Endothelial cell of umbilical vein (primary cell): ENCODE measurements around the gene LRFN2. TPM values are rescaled to one million over a fixed set of nuclear protein-coding genes. Genes with fewer than 3 reads are reported as not detected.

Source experiments
- BruUV-seq: library from RNA; stranded (reverse); fragments of 400-500 nt; replicated peaks from 2 replicates; lab custom pipeline; 2021; lab: Mats Ljungman, UMichigan
- CTCF ChIA-PET: fragments of 300-600, 350-600 bp; sonication (Branson Sonifier 250); formaldehyde crosslinking; loops from one replicate; lab custom pipeline; 2021; ENCODE audit warnings: antibody characterized with exemption, inconsistent platforms; lab: Charles Lee
- POLR2A ChIA-PET: fragments of 300-600, 350-600 bp; sonication (Branson Sonifier 250); formaldehyde crosslinking; loops from one replicate; lab custom pipeline; 2021; ENCODE audit warnings: antibody characterized with exemption, inconsistent platforms; lab: Charles Lee
- DNase-seq: peaks from one replicate; pipeline ENCODE4 v3.0.0-alpha.2; 2011; ENCODE audit warnings: low read depth, low spot score
- FAIRE-seq: peaks from 2 replicates; lab custom pipeline; 2011; peaks lifted over from hg19 to GRCh38; lab: Jason Lieb, UNC
- H2AFZ ChIP-seq: 2 replicates; pipeline ENCODE4 v1.6.0; 2012; ENCODE audit warnings: low read depth, low read length, control low read depth, inconsistent platforms
- H3K27ac ChIP-seq: 2 replicates; pipeline ENCODE4 v1.5.1; 2011; ENCODE audit warnings: low read depth, mild to moderate bottlenecking, control low read depth, low read length, moderate library complexity; ENCODE audit not compliant: insufficient read depth
- H3K27me3 ChIP-seq, 2 experiments: 2 replicates each; pipeline versions ENCODE4 v1.6.0 to v1.6.1; 2011; ENCODE audit warnings: low read length in 2 of 2, mixed read lengths in 1 of 2; ENCODE audit not compliant: control insufficient read depth in 2 of 2, insufficient read depth in 2 of 2
- H3K36me3 ChIP-seq, 2 experiments: 2 replicates in 1 of 2; 3 replicates in 1 of 2; pipeline ENCODE4 v1.5.1; 2011; ENCODE audit warnings: low read length in 2 of 2, mild to moderate bottlenecking in 1 of 2, moderate library complexity in 1 of 2; ENCODE audit not compliant: control insufficient read depth in 2 of 2, insufficient read depth in 2 of 2; ENCODE audit errors: extremely low read depth in 1 of 2
- H3K4me1 ChIP-seq: 3 replicates; pipeline ENCODE4 v1.5.1; 2011; ENCODE audit warnings: mild to moderate bottlenecking, low read length; ENCODE audit not compliant: control insufficient read depth, insufficient read depth; ENCODE audit errors: extremely low read depth
- H3K4me2 ChIP-seq: 2 replicates; pipeline ENCODE4 v1.6.1; 2011; ENCODE audit warnings: low read length, control low read depth, mixed read lengths; ENCODE audit not compliant: insufficient read depth
- H3K4me3 ChIP-seq, 3 experiments: fragments of 200-600 bp in 1 of 3; sonication (generic), shearing (Covaris generic) in 1 of 3; replicated peaks in 1 of 3; 2 replicates each; pipeline ENCODE4 v1.5.1; 2011 to 2016; ENCODE audit warnings: control low read depth in 3 of 3, low read length in 3 of 3, mild to moderate bottlenecking in 2 of 3, inconsistent platforms in 1 of 3, low read depth in 1 of 3, moderate library complexity in 1 of 3; ENCODE audit not compliant: insufficient read depth in 1 of 3
- H3K79me2 ChIP-seq: 2 replicates; pipeline ENCODE4 v1.6.0; 2012; ENCODE audit warnings: low read length, inconsistent platforms; ENCODE audit not compliant: control insufficient read depth, insufficient read depth
- H3K9ac ChIP-seq: replicated peaks from 2 replicates; pipeline ENCODE3; 2011; ENCODE audit warnings: low read length, control low read depth; ENCODE audit not compliant: insufficient read depth; ENCODE audit errors: extremely low read depth
- H3K9me1 ChIP-seq: replicated peaks from 3 replicates; pipeline ENCODE4 v1.6.0; 2011; ENCODE audit warnings: mild to moderate bottlenecking, low read length; ENCODE audit not compliant: control insufficient read depth, insufficient read depth; ENCODE audit errors: extremely low read depth
- H3K9me3 ChIP-seq: replicated peaks from 2 replicates; pipeline ENCODE4 v1.5.1; 2012; ENCODE audit warnings: low read length, inconsistent platforms; ENCODE audit not compliant: control insufficient read depth, insufficient read depth
- H4K20me1 ChIP-seq: replicated peaks from 2 replicates; pipeline ENCODE3; 2011; ENCODE audit warnings: mild to moderate bottlenecking, low read length; ENCODE audit not compliant: control insufficient read depth, insufficient read depth; ENCODE audit errors: extremely low read depth
- FOS ChIP-seq: IDR thresholded peaks from 2 replicates; pipeline ENCODE4 v1.6.1; 2011; ENCODE audit warnings: mild to moderate bottlenecking, low read length, moderate library complexity, borderline replicate concordance; ENCODE audit not compliant: insufficient read depth
- GATA2 ChIP-seq: IDR thresholded peaks from 2 replicates; pipeline ENCODE4 v1.7.0; 2011; ENCODE audit warnings: low read depth, mild to moderate bottlenecking, moderate library complexity, mixed read lengths, low read length; ENCODE audit not compliant: insufficient read length, insufficient read depth
- JUN ChIP-seq: IDR thresholded peaks from 2 replicates; pipeline ENCODE4 v1.6.1; 2011; ENCODE audit warnings: borderline replicate concordance, low read depth; ENCODE audit not compliant: insufficient read length, insufficient read depth
- MYC ChIP-seq: IDR thresholded peaks from one replicate; pipeline ENCODE4 v1.6.1; 2011; ENCODE audit warnings: mild to moderate bottlenecking, low read depth, low read length
- dilution Hi-C: fragments of 300-500 bp; cut with MboI; formaldehyde crosslinking; loops from one replicate; pipeline ENCODE4 v1.15.0; 2019; ENCODE audit warnings: low sequenced_read_pairs; ENCODE audit not compliant: extremely low pct_ligation_motif_present
- intact Hi-C: fragments of 100-400 bp; cut with micrococcal nuclease; formaldehyde crosslinking; loops from one replicate; pipeline ENCODE4 v1.10.0; 2022
- polyA plus RNA-seq, 4 experiments: library from polyadenylated mRNA; depleted of rRNA in 3 of 4; stranded (reverse) in 3 of 4; unstranded in 1 of 4; fragments of >200 nt; gene quantifications; 2 replicates each; pipeline versions ENCODE4 v1.2.1 to v1.2.3, GENCODE V29; 2011 to 2012; ENCODE audit warnings: missing spikeins in 1 of 4
- total RNA-seq: library from RNA; stranded (reverse); gene quantifications from 2 replicates; pipeline ENCODE4 v1.2.3, GENCODE V29; 2021
- TF ChIP-seq, protein P1 (sequence below), 2 donors: IDR thresholded peaks; 1 replicate in 1 of 2; 2 replicates in 1 of 2; pipeline ENCODE4 v1.5.1; 2011; ENCODE audit warnings: low read length in 2 of 2, mild to moderate bottlenecking in 2 of 2, moderate library complexity in 2 of 2, control low read depth in 1 of 2, inconsistent platforms in 1 of 2, low read depth in 1 of 2; ENCODE audit not compliant: insufficient read depth in 1 of 2; ENCODE audit errors: extremely low read depth in 1 of 2

Gene LRFN2
- total and polyA plus RNA-seq, 2 donors (not counting 3 experiments of a cell fraction or from before 2014, with no cell fraction given), result not detected

DNA sequence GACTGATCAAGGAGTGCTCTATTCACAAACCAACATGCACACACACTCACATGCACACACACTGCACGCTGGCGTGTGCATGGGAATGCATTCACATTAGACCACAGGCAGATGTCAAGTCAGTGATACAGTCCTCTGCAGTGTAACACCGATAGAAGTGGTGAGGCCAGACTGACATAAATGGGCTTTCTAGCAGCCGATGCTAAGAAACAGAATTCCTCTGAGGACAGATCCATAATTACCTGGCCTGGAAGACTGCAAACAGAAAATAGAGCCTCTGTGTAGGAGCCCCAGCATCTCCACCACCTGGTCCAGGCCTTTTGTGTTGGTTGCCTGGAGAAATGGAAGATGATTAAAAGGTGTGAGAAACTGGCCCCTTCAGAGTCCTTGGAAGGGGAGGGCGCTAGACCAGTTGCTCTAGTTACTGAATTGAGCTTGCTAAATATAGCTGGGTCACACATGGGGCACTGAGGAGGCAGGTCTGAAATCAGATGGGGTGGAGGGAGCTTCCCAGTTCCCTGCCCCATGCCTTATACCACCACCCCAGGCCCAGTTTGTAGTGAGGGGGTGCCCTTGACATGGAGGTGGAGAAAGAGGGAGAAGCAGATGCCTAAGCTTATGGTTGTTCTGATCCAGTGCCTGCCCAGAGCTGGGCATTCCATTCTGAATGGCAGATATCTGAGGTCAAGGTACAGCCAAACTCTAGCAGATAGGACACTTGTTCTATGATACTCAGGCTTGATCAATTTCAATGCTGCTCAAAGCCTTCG is 233.8 kb downstream of the LRFN2 start:
- Histone ChIP-seq H3K27ac (no peak overlapping the region), H3K36me3 (no peaks in the 10 kb centered on the region), H3K9me3 (no peaks in the 10 kb centered on the region), H3K9ac (no peak overlapping the region), H3K4me3 (no peak overlapping the region), H3K9me1 (no peaks in the 10 kb centered on the region), H3K4me1 (no peaks in the 10 kb centered on the region), H3K27me3 (no peaks in the 10 kb centered on the region), H3K4me2 (no peak overlapping the region), H2AFZ (no peak overlapping the region), H3K79me2 (no peaks in the 10 kb centered on the region), H4K20me1 (no peaks in the 10 kb centered on the region)
- ChIA-PET POLR2A (no interaction called here), CTCF (no interaction called here)
- TF ChIP-seq JUN, result no peak
- TF ChIP-seq FOS, result no peak
- TF ChIP-seq MYC, result no peak
- TF ChIP-seq, protein P1, sequence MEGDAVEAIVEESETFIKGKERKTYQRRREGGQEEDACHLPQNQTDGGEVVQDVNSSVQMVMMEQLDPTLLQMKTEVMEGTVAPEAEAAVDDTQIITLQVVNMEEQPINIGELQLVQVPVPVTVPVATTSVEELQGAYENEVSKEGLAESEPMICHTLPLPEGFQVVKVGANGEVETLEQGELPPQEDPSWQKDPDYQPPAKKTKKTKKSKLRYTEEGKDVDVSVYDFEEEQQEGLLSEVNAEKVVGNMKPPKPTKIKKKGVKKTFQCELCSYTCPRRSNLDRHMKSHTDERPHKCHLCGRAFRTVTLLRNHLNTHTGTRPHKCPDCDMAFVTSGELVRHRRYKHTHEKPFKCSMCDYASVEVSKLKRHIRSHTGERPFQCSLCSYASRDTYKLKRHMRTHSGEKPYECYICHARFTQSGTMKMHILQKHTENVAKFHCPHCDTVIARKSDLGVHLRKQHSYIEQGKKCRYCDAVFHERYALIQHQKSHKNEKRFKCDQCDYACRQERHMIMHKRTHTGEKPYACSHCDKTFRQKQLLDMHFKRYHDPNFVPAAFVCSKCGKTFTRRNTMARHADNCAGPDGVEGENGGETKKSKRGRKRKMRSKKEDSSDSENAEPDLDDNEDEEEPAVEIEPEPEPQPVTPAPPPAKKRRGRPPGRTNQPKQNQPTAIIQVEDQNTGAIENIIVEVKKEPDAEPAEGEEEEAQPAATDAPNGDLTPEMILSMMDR (IDR thresholded peaks at IDR 0.05; ENCODE audit: extremely low read depth in 1 of 2, insufficient read depth in 1 of 2, low read depth in 1 of 2, low read length in 2 of 2), result no peak
- TF ChIP-seq GATA2, result no peak
- DNase-seq, result no peak
- intact Hi-C loops, result no loop called here
- dilution Hi-C loops, result no loop called here
- FAIRE-seq, result no peak
- no TSS peak for BruUV-seq
